Middle frontal gyrus (tissue), 1 donor: Measurements from ENCODE around the gene ARHGAP29.

Source experiments
- DNase-seq: peaks from one replicate; pipeline ENCODE4 v3.0.0-alpha.2; 2015; ENCODE audit warnings: low spot score; ENCODE audit errors: extremely low spot score

The ARHGAP29 gene

GRCh38 chr1:94124538-94124937 lies 112.8 kb downstream of the ARHGAP29 start:
- DNase-seq, result no peak

DNA sequence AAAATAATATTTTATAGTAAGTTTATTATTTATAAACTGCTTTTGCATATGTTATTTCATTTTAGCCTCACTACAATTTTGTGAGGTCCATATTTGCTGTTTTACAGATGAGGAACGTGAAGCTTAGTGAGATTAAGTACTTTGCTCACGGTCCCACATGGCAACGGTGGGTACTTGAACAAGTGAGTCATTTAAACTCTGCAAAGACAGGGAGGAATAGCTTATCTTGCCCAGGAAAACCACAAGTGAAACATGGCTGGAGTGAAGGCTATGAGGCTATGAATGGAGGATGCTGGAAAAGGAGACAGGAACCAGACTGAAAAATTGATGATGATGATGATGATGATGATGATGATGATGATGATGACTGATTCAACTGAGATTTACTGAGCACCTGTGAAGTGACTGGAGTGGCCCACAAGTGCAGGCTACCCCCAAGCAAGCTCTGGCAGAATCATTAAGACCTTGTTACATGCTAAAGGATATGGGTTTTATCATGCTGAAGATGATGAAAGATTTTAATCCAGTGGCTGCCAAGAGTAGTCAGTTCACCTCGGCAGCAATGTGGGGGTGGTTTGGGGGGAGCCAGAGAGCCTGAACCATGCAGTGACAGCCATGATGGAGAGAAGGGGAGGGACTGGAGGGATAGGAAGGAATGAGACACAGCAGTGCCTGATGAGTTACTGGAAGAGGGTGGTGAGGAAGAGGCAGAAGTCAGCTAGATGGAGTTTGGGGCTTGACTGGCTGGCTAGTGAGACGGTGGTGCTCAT lies 115.0 kb downstream of the ARHGAP29 start:
- no peak for DNase-seq
